Heart left ventricle (tissue), 16 donors: ENCODE measurements around the gene GADD45B. TPM values are rescaled to one million over a fixed set of nuclear protein-coding genes. Genes with fewer than 3 reads are reported as not detected.

ENCODE experiments used
- ATAC-seq, 4 donors: fragments of 200-7000 bp; cut with Tn5 transposase; one replicate each; pipeline ENCODE4 v1.9.1; 2020 to 2022; ENCODE audit warnings: moderate library complexity in 4 of 4, mild to moderate bottlenecking in 3 of 4, moderate number of reproducible peaks in 1 of 4
- DNase-seq, 5 donors: peaks; one replicate each; pipeline ENCODE4 v3.0.0-alpha.2; 2020
- H3K27ac ChIP-seq, 12 donors: fragments of 200-600 bp; sonication (generic) in 4 of 12; one replicate each; pipeline versions ENCODE4 v1.5.0 to v1.8.0; 2016 to 2022; ENCODE audit warnings: mild to moderate bottlenecking in 2 of 12
- H3K27me3 ChIP-seq, 9 donors: fragments of 200-600 bp; sonication (generic) in 2 of 9; one replicate each; pipeline versions ENCODE4 v1.5.1 to v1.8.0; 2016 to 2022; ENCODE audit warnings: mild to moderate bottlenecking in 3 of 9
- H3K36me3 ChIP-seq, 9 donors: fragments of 200-600 bp; sonication (generic) in 2 of 9; one replicate each; pipeline versions ENCODE4 v1.5.0 to v1.8.0; 2018 to 2022; ENCODE audit warnings: mild to moderate bottlenecking in 2 of 9
- H3K4me1 ChIP-seq, 12 donors: fragments of 200-600 bp; sonication (generic) in 4 of 12; one replicate each; pipeline versions ENCODE4 v1.5.0 to v1.8.0; 2016 to 2022; ENCODE audit warnings: mild to moderate bottlenecking in 3 of 12
- H3K4me3 ChIP-seq, 12 donors: fragments of 200-600 bp; sonication (generic) in 4 of 12; one replicate each; pipeline versions ENCODE4 v1.5.0 to v1.8.0; 2017 to 2022; ENCODE audit warnings: mild to moderate bottlenecking in 9 of 12, moderate library complexity in 4 of 12
- H3K9me3 ChIP-seq, 12 donors: fragments of 200-600 bp; sonication (generic) in 4 of 12; one replicate each; pipeline versions ENCODE4 v1.5.0 to v1.8.0; 2016 to 2022; ENCODE audit warnings: mild to moderate bottlenecking in 1 of 12
- CTCF ChIP-seq, 12 donors: fragments of 200-600 bp; sonication (generic) in 4 of 12; IDR thresholded peaks; one replicate each; pipeline versions ENCODE4 v1.5.0 to v1.8.0; 2018 to 2022; ENCODE audit warnings: antibody characterized with exemption in 12 of 12, mild to moderate bottlenecking in 5 of 12
- POLR2A ChIP-seq, 2 donors: fragments of 450-650 bp; IDR thresholded peaks; one replicate each; pipeline ENCODE4 v1.6.1; 2017; ENCODE audit warnings: antibody characterized with exemption in 2 of 2, mild to moderate bottlenecking in 2 of 2, moderate library complexity in 2 of 2
- WGBS, 4 donors: extraction: QIAGEN DNeasy Blood & Tissue Kit in 2 of 4; methylation state at CpG; one replicate each; pipeline versions ENCODE4 v1.1.5 to v1.1.7; 2013 to 2018; 5-methylcytosine and 5-hydroxymethylcytosine counted together
- intact Hi-C, 10 donors: fragments of 100-400 bp; cut with DNase I; formaldehyde crosslinking; loops; one replicate each; pipeline versions ENCODE4 v1.11.1 to v1.14.2; 2022
- polyA plus RNA-seq, 2 donors: library from polyadenylated mRNA; stranded (reverse); fragments of 200-250 nt; gene quantifications; one replicate each; pipeline ENCODE4 v1.2.3, GENCODE V29; 2013
- total RNA-seq, 9 donors: library from RNA; depleted of rRNA in 2 of 9; stranded (reverse); fragments of >200 nt in 2 of 9; fragmentation: NEBNext Ultra II Directional in 3 of 9; extraction: Animal tissue kit (Norgen Biotek cat#: 25700) in 3 of 9; gene quantifications; one replicate each; pipeline versions ENCODE4 v1.1.0 to v1.2.4, GENCODE V29; 2016 to 2023
- donor health status: ischemic (EF 13 %, LVEDD 7.1; RV severe dilation, severe dysfunction).
- donor health status: healthy with polysubstance abuse.
- donor health status: DM: no; HTN: yes; CAD: no.
- donor health status: DM: no; HTN: no; CAD: no.
- donor health status: ischemic (EF 25% LVEDD 6.9; RV normal size, moderate dysfunction).
- donor health status: ischemic (EF 25% LVEDD 5.7; RV mildly dilated, moderate dysfunction).
- donor health status: healthy.
- donor health status: DM: yes; HTN: yes; CAD: no.
- donor health status: ischemic (EF 35%, LVEDD 5.7; RV mildly dilated, moderate dysfunction).
- donor health status: nonischemic (EF 11% LVEDD 7.7; RV severe dilation, severe dysfunction).
- donor health status: DM: yes; HTN: yes; CAD: no.
- donor health status: PGD.
- donor health status: ischemic (EF 29% LVEDD 5.4; RV normal size, mild dysfunction).
- donor health status: nonischemic (EF 23%, LVEDD 6.1; RV moderate dilation, normal function).

GADD45B gene
- total and polyA plus RNA-seq, 11 donors, result 20.3 to 155 (median 47.3) TPM

GRCh38 chr19:2507109-2507508 is 31.2 kb downstream of the GADD45B start:
- H3K36me3 ChIP-seq, result no peaks in the 10 kb centered on the region
- TF ChIP-seq CTCF (IDR thresholded peaks at IDR 0.05) (no peak), POLR2A (IDR thresholded peaks at IDR 0.05) (no peak)
- no peaks in the 10 kb centered on the region for H3K9me3 ChIP-seq
- peak in 3 of 4 donors; percentile 59 to 84 (median 59) for ATAC-seq
- intact Hi-C loops, result no loop called here
- no peak for DNase-seq
- WGBS, 4 donors, result 40 to 51% (median 43%) methylated on average over 12 of the region's 12 CpGs
- H3K4me1 ChIP-seq, result peaks cover 0 to 21% (median 0%) of the 10 kb centered on the region in 12 donors
- no peaks in the 10 kb centered on the region for H3K27me3 ChIP-seq
- no peak overlapping the region for H3K27ac ChIP-seq
- no peak overlapping the region for H3K4me3 ChIP-seq

GRCh38 chr19:2509096-2509495 is 33.2 kb downstream of the GADD45B start:
- 88 to 96% (median 93%) methylated on average over 8 of the region's 8 CpGs for WGBS, 4 donors
- no peaks in the 10 kb centered on the region for H3K27me3 ChIP-seq
- H3K4me1 ChIP-seq, result peaks cover 0 to 9% (median 0%) of the 10 kb centered on the region in 12 donors
- no peaks in the 10 kb centered on the region for H3K36me3 ChIP-seq
- no peak for DNase-seq
- intact Hi-C loops, result no loop called here
- H3K27ac ChIP-seq, result no peak overlapping the region
- TF ChIP-seq POLR2A (IDR thresholded peaks at IDR 0.05), result no peak
- TF ChIP-seq CTCF (IDR thresholded peaks at IDR 0.05), result no peak
- no peak for ATAC-seq
- no peaks in the 10 kb centered on the region for H3K9me3 ChIP-seq
- H3K4me3 ChIP-seq, result no peak overlapping the region

GRCh38 chr19:2511570-2511969 is 35.6 kb downstream of the GADD45B start:
- WGBS, 4 donors, result 88 to 89% (median 89%) methylated on average over 22 of the region's 22 CpGs

GRCh38 chr19:2511991-2512390 is 36.1 kb downstream of the GADD45B start:
- no peak overlapping the region for H3K27ac ChIP-seq
- ATAC-seq (peak in 1 of 4 donors; percentile 11), DNase-seq (no peak)
- H3K27me3 ChIP-seq, result no peaks in the 10 kb centered on the region
- 90 to 96% (median 91%) methylated on average over 18 to 21 of the region's 21 CpGs for whole genome bisulfite sequencing, 4 donors
- no peaks in the 10 kb centered on the region for H3K9me3 ChIP-seq
- H3K4me3 ChIP-seq, result no peak overlapping the region
- no peaks in the 10 kb centered on the region for H3K36me3 ChIP-seq
- TF ChIP-seq CTCF (IDR thresholded peaks at IDR 0.05) (no peak), POLR2A (IDR thresholded peaks at IDR 0.05) (no peak)
- peaks cover 0 to 4% (median 0%) of the 10 kb centered on the region in 12 donors for H3K4me1 ChIP-seq
- intact Hi-C loops, result no loop called here

More at GRCh38 chr19:2511570-2511969, 35.6 kb downstream of the GADD45B start:
- peak in 1 of 4 donors; percentile 7 for ATAC-seq
- TF ChIP-seq CTCF (IDR thresholded peaks at IDR 0.05) (no peak), POLR2A (IDR thresholded peaks at IDR 0.05) (no peak)
- no peaks in the 10 kb centered on the region for H3K36me3 ChIP-seq
- intact Hi-C loops, result no loop called here
- H3K4me3 ChIP-seq, result no peak overlapping the region
- DNase-seq, result no peak
- H3K4me1 ChIP-seq, result peaks cover 0 to 8% (median 0%) of the 10 kb centered on the region in 12 donors
- no peaks in the 10 kb centered on the region for H3K9me3 ChIP-seq
- H3K27me3 ChIP-seq, result no peaks in the 10 kb centered on the region
- no peak overlapping the region for H3K27ac ChIP-seq
